T-helper 1 cell treated with Interleukin-12 subunit alpha and Interleukin-12 subunit beta and Interleukin-4 antibody, amounts not matched to agents 30 ng/mL and 1 ng/mL, for 36 hours (primary cell): Measurements from ENCODE around the gene MRGPRD. TPM values are rescaled to one million over a fixed set of nuclear protein-coding genes. Genes with fewer than 3 reads are reported as not detected.

ENCODE experiments used
- intact Hi-C: fragments of 100-400 bp; cut with micrococcal nuclease; formaldehyde crosslinking; loops from one replicate; pipeline ENCODE4 v1.15.1; 2024
- total RNA-seq: library from RNA; stranded (reverse); gene quantifications from 2 replicates; pipeline ENCODE4 v1.2.3, GENCODE V29; 2022

MRGPRD gene
- total RNA-seq, 1 donor from 2014 or later, result not detected

DNA sequence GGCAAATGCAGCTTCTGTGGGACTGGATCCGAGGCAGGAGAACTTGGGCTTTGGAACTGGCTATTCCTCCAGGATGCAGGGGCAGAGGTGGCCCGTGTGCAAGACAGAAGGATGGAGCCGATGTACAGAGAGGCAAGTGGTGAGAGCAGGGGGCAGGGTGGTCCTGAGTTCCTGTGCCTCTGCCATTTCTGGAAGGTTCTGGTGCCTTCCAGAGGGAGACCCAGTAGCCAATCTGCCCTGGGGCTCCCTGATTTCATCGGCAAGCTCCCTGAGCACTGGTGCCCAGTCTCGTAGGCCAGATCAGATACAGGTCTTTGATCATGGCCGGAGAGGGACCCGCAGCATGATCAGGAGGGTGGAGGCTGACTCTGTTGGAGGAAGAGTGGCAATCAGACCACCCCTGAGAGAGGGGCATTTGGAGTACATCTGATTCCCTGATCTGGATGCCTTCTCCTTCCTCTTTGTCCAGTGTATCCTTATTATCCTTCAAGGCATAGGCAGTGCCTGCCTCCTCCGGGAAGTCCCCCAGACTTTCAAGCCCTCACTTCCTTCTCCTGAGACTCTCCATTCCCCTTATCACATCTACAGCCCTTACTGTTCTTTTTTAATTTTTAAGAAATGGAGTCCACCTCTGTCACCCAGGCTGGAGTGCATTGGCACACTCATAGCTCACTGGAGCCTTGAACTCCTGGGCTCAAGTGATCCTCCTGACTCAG lies 9.7 kb downstream of the MRGPRD start:
- intact Hi-C loops, result no loop called here

DNA sequence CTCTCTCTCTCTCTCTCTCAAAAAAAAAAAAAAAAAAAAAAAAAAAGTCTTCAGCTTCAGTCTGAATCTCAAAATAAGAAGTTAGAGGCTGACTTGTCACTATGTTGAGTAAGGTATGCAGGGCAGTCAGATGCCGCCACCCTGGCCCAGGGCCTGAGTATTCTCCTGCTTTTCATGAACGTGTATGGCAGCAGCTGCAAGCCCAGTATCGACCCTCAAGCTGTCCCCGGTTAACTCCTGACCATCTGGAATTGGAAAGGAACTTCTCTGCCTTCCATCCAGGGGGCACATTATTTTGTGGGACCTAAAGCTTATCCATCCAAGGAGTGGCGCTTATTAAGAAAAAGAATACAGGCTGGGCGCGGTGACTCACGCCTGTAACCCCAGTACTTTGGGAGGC lies 11.4 kb downstream of the MRGPRD start:
- intact Hi-C loops, result no loop called here

DNA sequence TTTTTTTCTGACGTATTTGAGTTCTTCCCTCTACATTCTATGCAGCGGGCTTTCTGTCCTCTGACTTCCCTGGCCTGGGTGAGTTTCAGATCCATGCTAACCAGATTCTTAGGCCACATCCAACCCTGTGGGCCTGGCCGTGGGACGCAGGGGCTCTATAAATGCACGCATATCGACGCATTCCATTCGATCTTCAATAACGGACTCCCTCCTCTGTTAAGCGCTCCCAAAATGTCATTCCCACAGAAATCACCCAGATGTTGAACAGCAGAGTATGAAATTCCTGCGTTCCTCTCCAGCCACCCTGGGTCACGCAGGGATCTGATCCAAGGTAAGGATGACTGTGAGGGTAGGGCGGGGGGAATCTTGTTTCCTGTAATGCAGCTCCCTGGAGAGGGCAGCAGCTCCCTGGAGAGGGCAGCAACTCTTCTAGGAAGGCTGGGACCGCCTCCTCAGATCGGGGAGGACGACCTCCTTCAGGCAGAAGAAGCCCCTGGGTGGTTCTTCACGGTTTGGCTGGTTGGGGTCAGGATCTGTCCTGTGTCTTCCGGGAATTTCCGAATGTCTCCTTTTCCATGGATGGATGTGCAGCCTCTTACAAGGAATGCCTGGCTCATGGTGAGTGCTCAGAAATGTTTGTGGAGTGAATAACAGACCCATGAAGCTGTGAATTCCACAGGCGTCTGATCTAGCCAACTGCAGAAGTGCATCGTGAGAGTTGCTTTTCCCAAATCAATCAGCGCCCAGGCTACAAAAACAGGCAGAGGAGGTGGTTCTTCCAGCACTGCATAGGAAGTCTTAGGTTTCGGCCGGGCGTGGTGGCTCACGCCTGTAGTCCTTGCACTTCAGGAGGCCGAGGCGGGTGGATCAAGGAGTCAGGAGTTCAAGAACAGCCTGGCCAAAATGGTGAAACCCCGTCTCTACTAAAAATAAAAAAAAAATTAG lies 12.2 kb downstream of the MRGPRD start:
- intact Hi-C loops, result no loop called here

DNA sequence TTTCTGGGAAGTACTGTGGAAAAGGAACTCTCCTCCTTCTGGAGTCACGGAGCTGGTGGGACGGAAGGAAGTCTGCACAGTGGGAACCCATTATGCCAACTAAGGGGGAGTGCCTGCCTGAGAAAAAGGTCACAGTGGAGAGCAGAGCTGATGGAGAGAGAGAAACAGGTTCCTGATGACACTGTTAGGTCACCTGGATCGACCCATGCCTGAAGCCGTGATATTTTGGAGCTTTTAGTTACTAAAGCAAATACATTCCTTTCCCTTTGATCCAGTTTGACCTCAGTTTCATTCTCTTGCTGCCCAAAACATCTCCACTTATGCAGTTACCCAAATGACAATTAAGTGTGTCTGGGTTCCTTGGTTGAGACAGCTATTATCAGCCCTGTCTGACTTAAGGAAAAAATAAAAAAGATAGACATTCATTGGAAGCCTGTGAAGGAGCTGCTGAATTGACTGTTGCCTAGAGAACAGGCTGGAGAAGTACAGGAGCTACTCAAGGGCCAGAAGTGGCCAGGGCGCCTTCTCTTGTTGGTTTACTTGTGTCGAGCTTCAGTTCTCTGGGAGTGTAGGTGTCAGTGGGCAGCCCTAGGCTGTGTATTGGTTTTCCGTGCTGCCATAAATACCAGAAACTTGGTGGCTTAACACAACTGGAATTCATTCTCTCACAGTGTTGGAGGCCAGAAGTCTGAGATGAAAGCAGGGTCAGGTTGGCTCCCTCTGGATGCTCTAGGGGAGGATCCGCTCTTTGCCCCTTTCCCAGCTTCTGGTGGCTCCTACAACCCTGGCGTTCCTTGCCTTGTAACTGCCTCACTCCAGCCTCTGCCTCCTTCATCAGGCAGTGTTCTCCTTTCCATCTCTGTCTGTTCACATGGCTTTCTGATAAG lies 13.6 kb downstream of the MRGPRD start:
- intact Hi-C loops, result no loop called here

DNA sequence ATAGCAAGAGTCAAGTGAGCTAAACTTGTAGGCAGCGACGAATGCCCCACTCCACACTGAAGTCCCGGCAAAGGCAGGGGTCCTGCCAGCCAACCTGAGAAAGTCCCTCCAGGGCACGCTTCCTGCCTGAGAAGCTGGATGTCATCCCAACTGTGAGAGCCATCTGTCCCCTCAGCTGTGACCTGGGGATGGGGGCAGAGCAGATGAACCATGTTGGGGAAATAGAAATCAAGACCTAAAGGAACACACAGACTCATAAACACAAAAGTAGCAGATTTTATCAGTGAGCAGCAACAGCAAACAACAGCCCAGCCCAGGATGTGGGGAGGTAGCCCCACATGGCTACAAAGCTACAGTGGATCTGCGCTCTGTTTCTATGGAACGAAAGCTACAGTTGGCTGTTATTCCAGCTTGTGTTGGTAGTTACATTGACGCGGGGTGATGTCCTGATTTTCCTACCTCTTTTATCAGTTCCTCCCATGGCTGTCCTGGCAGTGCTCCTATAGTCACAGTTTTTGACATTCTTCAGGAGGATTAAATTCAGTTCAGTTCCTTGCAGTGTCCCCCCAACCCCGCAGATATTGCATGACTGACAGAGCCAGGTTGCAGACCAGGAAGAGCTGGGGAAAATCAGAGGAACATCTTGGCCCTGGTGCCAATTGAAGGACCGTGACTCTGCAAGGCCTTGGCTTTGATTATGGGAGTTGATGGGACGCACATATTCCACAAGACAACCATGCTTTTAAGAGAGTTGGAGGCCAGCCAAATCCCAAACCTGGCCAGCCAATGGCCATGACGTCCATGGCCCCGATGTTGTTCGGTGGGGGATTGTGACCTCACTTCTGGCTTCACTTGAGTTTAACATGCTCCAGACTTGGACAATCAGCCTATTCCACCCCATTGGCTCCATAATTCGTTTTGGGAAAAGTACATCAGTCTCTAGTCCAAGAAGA lies 14.6 kb downstream of the MRGPRD start:
- intact Hi-C loops, result no loop called here

DNA sequence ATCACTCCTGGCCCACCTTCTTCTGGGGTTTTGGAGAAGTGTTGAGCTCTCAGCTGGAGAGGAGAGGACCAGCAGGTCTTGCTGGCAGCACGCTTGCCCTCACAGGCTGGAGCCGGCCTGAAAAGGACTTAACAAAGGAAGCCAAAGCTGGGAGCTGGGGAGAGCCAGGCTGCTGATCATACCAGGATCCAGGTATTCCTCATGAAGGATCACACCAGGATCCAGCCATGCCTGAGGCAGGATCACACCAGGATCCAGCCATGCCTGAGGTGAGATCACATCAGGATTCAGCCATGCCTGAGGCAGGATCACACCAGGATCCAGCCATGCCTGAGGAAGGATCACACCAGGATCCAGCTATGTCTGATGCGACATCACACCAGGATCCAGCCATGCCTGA lies 17.0 kb downstream of the MRGPRD start:
- intact Hi-C loops, result no loop called here

DNA sequence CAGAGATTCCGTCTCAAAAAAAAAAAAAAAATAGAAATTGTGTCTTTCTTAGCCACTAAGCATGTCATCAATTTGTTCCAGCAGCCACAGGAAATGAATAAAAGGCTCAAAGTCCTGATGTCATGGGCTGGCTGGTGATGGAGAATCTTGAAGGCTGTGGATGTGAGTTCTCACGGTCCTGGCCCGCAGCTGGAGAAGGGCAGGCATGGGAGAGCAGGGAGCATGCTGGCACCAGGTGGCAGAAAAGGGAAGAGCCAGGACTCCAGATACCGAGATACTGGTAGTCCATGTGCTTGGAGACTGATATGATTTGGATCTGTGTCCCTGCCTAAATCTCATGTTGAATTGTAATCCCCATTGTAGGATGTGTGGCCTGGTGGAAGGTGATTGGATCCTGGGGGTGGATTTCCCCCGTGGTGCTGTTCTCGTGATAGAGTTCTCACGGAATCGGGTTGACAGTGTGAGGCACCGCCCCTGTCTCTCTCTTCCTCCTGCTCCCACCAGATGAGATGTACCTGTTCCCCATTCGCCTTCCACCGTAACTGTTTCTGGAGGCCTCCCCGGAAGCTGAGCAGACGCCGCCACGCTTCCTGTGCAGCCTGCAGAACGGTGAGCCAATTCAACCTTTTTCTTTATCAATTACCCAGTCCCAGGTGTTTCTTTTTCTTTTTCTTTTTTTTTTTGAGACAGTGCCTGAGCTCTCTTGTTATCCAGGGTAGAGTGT lies 18.1 kb downstream of the MRGPRD start:
- intact Hi-C loops, result no loop called here

DNA sequence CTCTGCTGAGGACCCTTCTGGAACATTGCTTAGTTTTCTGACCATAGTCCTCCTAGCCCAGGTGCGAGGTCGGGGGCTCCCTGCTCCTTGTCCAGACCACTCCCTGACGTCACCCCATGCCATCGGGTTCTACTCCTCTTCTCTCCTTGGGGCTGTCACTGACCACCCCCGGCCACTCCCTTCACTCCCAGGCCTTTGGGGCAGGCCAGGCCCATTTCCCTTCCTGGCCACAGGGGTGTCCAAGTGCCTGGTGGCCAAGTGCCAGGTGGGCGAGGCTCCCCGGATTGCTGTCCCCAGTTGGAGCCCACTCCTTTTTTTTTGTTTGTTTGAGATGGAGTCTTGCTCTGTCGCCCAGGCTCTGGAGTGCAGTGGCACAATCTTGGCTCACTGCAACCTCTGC lies 19.5 kb downstream of the MRGPRD start:
- intact Hi-C loops, result no loop called here

DNA sequence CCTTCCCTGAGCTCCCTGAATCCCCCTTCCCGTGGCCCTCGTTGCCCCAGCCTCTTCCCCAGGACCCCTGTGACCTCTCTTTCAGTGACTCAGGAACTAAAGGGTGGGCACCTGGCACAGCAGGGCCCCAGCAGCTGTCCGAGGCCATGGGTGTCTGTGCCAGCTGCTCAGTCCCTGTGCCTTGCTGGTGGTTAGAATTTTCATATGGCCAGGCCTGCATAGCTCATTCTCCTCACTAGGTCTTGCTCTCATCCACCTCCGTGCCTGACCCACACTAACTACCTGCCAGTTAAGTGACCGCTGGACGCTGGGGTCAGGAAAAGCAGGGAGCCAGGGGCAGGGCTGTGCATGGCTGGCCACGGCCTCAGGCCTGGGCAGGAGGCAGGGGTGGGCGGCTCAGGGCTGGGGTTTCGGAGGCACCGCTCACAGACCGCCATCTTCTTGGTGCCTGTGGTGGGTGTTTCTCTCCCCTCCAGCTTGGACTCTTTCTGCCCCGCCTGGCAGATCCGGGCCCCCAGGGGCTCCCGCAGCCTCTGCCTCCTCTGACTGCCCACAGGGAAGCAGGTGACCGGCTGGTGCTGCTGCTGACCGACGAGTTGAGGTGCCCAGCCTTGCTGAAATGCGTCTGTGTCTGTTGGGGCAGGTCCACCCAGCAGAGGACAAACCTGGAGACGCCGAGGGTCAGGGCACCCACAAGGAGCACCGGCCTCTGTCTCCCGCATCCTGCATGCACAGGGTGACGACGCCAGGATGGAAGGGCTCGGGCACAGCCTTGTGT lies 20.3 kb downstream of the MRGPRD start:
- intact Hi-C loops, result no loop called here

DNA sequence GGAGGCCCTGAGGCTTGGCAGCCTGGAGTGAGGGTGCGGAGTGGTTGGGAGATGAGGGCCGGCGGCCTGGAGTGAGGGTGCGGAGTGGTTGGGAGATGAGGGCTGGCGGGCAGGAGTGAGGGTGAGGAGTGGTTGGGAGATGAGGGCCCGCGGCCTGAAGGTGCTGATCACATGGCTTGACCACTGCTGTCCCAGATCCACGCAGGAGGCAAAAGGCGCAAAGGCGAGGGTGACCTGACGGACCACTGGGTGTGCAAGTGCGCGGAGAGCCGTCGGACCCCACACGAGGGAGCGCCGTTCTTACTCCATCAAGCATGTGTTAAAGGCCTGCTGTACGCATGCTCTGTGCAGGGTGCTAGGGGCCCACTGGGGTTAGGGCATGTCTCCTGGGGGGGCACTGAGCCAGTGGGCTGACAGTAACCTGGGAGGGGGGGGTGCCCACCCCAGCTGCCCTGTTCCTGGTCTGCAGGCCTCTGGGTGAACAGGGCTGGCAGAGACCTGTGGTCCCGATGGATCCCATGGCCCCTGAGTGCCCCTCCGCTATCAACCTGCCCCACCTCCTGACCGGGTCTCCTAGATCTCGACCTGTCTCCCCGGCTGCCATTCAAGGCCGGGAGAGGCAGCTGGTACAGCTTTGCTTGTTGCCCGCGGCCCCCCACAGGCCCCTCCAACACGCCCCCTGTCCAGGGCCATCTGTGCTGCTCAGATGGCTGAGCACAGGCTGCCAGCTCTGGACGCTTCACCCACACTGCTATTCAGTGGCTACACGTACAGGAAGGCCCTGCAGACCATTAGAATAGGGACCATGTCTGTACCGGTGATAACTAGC lies 21.1 kb downstream of the MRGPRD start:
- intact Hi-C loops, result loop anchor here (5.0 kb wide), 1 partner anchor 128 kb away; no protein-coding TSS in a partner anchor

DNA sequence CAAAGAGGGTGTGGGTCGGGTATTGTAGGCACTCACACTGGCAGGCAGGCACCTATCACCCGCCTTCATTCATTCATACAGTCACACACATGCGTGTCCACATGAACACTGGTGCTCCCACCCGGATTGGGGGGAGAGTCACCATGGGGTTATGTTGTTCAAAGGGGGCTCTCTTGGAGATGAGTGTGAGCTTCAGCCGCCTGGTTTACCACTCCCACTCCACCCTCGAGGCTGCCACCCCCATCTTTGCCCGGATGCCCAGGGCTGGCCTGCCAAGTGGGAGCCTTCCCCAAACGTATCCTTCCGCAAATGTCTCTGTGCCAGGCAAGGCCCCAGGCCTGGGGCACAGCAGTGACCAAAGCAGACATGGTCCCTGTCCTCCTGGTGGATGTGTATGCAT lies 22.6 kb downstream of the MRGPRD start:
- intact Hi-C loops, result loop anchor here (5.0 kb wide), 1 partner anchor 129 kb away; no protein-coding TSS in a partner anchor

DNA sequence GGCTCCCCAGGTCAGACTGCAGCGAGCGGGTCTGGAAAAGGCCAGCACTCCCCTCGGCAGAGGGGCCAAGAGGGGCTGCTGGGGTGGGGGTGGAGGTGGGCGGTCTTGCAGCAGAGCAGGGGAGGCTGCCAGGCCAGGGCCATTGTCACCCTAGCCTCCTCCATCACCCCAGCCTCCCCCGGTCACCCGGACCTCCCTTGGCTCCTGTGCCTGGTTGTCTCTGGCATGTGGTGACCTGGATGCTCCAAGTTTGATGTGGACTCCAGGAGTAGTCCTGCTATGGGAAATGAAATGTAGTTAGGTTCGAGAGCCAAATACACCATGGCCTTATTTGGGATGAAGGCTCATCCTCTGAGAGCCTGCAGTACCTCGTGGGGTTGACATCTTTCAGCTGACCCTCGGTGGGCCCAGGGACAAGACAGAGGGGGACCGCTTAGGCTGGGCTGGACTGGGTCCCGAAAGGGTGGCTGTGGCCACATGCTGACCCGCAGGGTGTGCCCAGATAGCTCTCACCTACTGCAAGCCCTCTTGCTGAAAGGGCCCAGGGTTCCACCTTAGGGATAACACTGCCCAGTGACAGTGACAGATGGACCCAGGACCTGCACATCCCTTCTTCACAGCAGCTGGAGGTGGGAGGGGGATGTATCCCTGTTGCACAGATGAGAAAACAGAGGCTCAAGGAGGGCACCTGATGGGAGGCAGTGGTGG lies 24.1 kb downstream of the MRGPRD start:
- intact Hi-C loops, result loop anchor here (5.0 kb wide), 1 partner anchor 131 kb away; no protein-coding TSS in a partner anchor

DNA sequence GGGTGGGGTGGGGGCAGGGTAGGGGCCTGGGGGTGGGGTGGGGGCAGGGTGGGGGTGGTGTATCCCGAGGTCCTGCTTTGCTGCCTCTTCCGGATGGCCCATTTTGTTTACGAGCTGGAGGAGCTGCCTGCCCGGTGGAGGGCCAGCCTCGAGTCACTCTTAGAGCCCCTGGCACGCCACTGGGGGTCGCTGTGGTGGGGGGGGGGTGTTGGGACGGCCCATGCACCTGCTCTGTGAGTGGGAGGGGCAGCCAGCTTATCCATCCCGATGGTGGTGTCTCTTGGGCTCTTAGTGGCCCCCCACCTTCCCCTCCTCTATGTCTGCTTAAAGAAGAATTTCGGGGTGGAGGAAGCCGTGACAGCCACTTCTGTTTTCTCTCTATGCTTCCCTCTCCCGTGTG lies 24.6 kb downstream of the MRGPRD start:
- intact Hi-C loops, result loop anchor here (5.0 kb wide), 1 partner anchor 131 kb away; no protein-coding TSS in a partner anchor

DNA sequence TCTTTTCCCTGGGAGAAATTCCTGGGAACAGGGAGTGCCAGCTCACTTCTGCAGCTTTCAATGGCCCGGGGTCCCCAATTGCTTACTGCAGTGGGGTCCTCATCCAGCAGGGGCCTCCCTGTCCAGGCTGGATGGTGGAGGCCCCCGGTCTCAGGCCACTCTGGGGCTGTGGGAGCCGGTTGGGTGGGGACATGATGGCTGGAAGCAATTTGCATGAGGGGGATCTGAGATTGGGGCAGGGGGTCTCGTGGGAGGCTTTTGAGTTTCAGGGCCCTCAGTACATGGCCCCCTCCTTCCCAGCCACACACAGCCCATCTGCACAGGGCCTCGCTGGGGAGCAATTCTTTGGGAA lies 25.2 kb downstream of the MRGPRD start:
- intact Hi-C loops, result loop anchor here (5.0 kb wide), 1 partner anchor 132 kb away; no protein-coding TSS in a partner anchor

DNA sequence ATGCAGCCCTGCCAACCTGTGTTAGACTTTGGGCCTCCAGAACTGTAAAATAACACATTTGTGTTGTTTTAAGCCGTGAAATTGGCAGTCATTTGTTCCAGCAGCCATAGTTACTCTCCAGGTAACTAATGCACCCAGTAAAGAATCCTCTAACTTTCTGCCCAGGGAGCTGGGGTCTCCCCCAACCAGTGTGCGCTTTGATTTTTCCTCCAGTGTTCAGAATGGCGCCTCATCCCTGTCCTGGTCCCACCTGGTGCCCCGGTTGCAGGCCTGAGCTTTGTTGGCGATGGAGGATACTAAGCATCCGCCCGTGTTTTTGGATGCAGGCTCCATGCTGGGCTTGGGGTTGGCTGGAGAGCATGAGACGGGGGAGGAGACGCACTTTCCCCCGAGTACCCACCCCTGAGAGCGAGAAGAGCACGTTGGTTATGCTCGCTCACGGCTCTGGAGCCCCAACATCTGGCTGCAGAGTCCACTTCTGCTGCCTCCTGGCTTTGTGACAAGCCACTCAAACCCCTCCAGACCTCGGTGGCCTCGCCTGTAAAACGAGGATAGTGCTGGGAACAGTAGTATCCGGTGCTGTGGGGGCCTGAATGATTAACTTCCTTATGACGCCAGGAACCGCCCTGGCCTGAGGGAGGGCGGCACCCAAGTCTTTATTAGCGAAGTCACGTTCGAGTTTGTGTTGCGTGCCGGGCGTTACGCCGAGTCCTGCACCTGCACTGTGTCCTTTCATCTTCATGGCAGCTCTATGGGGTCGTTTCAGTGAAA lies 25.8 kb downstream of the MRGPRD start:
- intact Hi-C loops, result loop anchor here (5.0 kb wide), 1 partner anchor 132 kb away; no protein-coding TSS in a partner anchor

DNA sequence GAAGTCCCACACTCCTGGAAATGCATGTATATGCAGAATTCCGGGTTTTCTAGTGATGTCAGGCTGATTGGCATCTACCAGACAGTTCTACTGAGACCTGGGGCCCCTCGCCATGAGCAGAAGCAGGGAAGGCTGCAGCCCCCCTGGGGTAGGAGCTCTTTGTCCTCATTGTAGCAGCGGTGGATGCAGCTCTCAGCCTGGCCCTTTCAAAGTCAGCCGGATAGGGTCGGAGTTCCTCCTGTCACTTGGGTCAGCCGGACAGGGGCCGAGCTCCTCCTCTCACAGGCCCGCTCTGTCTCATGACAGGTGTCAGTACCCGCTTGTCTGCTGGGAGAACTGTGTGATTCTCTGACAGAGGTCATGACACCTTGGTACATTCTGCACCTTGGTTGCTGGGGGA lies 30.0 kb downstream of the MRGPRD start:
- intact Hi-C loops, result no loop called here
